DOHH2 (cell line): ENCODE measurements around the gene CRYAB.

ENCODE experiments used
- H3F3A ChIP-seq: fragments of 200-600 bp; sonication (generic), shearing (Covaris generic); 2 replicates; pipeline ENCODE4 v1.6.0; 2016; ENCODE audit warnings: antibody characterized with exemption, mild to moderate bottlenecking; ENCODE audit not compliant: control insufficient read depth, insufficient read depth
- H3K27ac ChIP-seq: fragments of 200-600 bp; sonication (generic); 2 replicates; pipeline ENCODE4 v1.5.1; 2014; ENCODE audit warnings: low read depth, mild to moderate bottlenecking, low read length, moderate library complexity
- H3K27me3 ChIP-seq: fragments of 200-600 bp; sonication (generic); 2 replicates; pipeline ENCODE4 v1.6.1; 2014; ENCODE audit warnings: mild to moderate bottlenecking, low read length, mixed read lengths; ENCODE audit not compliant: control insufficient read depth
- H3K36me3 ChIP-seq: fragments of 200-600 bp; sonication (generic); 2 replicates; pipeline ENCODE4 v1.6.1; 2014; ENCODE audit warnings: mild to moderate bottlenecking, low read length, moderate library complexity, mixed read lengths; ENCODE audit not compliant: control insufficient read depth
- H3K4me1 ChIP-seq: fragments of 200-600 bp; sonication (generic); 2 replicates; pipeline ENCODE4 v1.6.1; 2014; ENCODE audit warnings: mild to moderate bottlenecking, low read length, mixed read lengths; ENCODE audit not compliant: control insufficient read depth
- H3K4me2 ChIP-seq: fragments of 200-600 bp; sonication (generic); 2 replicates; pipeline ENCODE4 v1.6.0; 2014; ENCODE audit warnings: mild to moderate bottlenecking, low read length, moderate library complexity
- H3K4me3 ChIP-seq: fragments of 200-600 bp; sonication (generic); 2 replicates; pipeline ENCODE4 v1.5.1; 2014; ENCODE audit warnings: mild to moderate bottlenecking, low read length, mixed read lengths
- H3K79me2 ChIP-seq: fragments of 200-600 bp; sonication (generic); 2 replicates; pipeline ENCODE4 v1.6.1; 2014; ENCODE audit warnings: mild to moderate bottlenecking, low read length, mixed read lengths; ENCODE audit not compliant: control insufficient read depth
- H3K9me2 ChIP-seq: fragments of 200-600 bp; sonication (generic); replicated peaks from 2 replicates; pipeline ENCODE4 v1.6.1; 2014; ENCODE audit warnings: mild to moderate bottlenecking, low read length, mixed read lengths; ENCODE audit not compliant: control insufficient read depth
- H3K9me3 ChIP-seq: fragments of 200-600 bp; sonication (generic); 2 replicates; pipeline ENCODE4 v1.6.1; 2014; ENCODE audit warnings: antibody characterized with exemption, low read length, mixed read lengths; ENCODE audit not compliant: control insufficient read depth, insufficient read depth
- H4K20me1 ChIP-seq: fragments of 200-600 bp; sonication (generic); 2 replicates; pipeline ENCODE4 v1.6.0; 2014; ENCODE audit warnings: low read depth, mild to moderate bottlenecking, antibody characterized with exemption, low read length, moderate library complexity; ENCODE audit not compliant: control insufficient read depth, insufficient read depth
- EZH2phosphoT487 ChIP-seq: fragments of 200-600 bp; sonication (generic); IDR thresholded peaks from 2 replicates; pipeline ENCODE4 v1.6.1; 2017; ENCODE audit warnings: borderline replicate concordance, mild to moderate bottlenecking, antibody characterized with exemption, low read length, moderate library complexity, mixed read lengths
- TF ChIP-seq, protein P1 (sequence below): fragments of 200-600 bp; sonication (generic); IDR thresholded peaks from one replicate; pipeline ENCODE4 v1.5.1; 2014; ENCODE audit warnings: antibody characterized with exemption, mild to moderate bottlenecking, low read depth, low read length; ENCODE audit not compliant: poor library complexity, severe bottlenecking

Gene CRYAB, protein sequence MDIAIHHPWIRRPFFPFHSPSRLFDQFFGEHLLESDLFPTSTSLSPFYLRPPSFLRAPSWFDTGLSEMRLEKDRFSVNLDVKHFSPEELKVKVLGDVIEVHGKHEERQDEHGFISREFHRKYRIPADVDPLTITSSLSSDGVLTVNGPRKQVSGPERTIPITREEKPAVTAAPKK

DNA sequence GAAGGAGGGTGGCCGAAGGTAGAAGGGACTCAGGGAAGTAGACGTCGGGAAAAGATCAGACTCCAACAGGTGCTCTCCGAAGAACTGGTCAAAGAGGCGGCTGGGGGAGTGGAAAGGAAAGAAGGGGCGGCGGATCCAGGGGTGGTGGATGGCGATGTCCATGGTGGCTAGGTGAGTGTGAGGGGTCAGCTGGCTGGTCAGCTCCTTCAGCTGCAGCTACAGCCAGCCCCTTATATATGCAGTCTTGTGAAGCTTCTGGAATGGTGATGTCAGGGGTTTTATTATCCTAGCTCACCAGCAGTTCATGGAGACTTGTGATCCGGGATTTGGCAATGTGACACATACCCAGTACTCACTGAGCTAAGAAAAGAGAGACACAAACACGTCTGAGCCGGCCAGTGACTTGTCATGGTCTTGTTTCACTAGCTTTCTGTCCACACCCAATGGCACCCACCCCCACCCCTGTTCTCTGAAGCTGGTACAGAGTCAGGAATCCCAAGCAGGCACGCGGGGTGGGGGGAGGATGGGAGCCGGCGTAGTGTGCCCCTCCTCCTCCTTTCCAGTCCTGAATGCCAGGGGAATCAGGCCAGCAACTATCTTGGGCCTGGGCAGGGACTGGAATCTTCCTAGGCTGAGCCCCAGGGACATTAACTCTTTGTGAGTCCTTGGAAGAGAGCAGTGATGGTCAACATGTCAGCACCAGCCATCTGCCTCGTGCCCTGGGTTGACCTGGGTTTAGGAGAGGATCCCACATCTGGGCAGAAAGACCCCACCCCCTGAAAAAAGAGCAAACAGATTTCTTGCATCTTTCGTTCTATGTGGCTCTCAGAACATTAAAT lies at the start of gene CRYAB:
TSS of gene CRYAB (minus strand) at position 208 of the 839 bp plus-strand sequence. CDS start at position 162, 46 bp downstream.
- no peak within 1 kb of the TSS for H3K4me2 ChIP-seq
- H3K27ac ChIP-seq, result no peak within 1 kb of the TSS

DNA sequence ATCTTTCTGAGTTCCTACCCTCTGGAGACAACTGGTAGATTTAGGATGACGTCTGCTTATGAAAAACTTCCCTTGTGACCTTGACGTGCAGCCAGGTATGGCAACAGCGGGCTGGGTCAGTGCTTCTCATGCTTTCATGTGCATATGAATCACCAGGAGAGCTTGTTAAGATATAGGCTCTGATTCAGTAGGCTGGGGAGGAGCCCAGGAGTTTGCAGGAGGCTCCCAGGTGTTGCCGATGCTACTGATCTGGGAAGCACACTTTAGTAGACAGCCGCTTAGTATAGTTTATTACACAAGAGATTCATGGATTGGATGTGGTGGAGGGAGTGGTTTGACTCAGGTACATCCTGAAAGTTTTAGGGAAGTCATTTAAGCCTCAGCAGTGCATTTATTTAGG lies 49.3 kb upstream of the CRYAB start:
- no peaks in the 10 kb centered on the region for H3K79me2 ChIP-seq
- TF ChIP-seq EZH2phosphoT487, result no peak
- TF ChIP-seq, protein P1, sequence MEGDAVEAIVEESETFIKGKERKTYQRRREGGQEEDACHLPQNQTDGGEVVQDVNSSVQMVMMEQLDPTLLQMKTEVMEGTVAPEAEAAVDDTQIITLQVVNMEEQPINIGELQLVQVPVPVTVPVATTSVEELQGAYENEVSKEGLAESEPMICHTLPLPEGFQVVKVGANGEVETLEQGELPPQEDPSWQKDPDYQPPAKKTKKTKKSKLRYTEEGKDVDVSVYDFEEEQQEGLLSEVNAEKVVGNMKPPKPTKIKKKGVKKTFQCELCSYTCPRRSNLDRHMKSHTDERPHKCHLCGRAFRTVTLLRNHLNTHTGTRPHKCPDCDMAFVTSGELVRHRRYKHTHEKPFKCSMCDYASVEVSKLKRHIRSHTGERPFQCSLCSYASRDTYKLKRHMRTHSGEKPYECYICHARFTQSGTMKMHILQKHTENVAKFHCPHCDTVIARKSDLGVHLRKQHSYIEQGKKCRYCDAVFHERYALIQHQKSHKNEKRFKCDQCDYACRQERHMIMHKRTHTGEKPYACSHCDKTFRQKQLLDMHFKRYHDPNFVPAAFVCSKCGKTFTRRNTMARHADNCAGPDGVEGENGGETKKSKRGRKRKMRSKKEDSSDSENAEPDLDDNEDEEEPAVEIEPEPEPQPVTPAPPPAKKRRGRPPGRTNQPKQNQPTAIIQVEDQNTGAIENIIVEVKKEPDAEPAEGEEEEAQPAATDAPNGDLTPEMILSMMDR, result no peak
- H3K4me2 ChIP-seq, result no peak overlapping the region
- no peaks in the 10 kb centered on the region for H3K4me1 ChIP-seq
- H4K20me1 ChIP-seq, result no peaks in the 10 kb centered on the region
- H3F3A ChIP-seq, result no peaks in the 10 kb centered on the region
- no peaks in the 10 kb centered on the region for H3K36me3 ChIP-seq
- no peak overlapping the region for H3K27ac ChIP-seq
- H3K4me3 ChIP-seq, result no peak overlapping the region
- H3K27me3 ChIP-seq, result no peaks in the 10 kb centered on the region
- no peaks in the 10 kb centered on the region for H3K9me3 ChIP-seq
- H3K9me2 ChIP-seq, result no peaks in the 10 kb centered on the region

More for the DNA sequence above, at the start of gene CRYAB:
- Histone ChIP-seq H3K9me2 (no peaks in the 10 kb centered on the region), H4K20me1 (no peaks in the 10 kb centered on the region), H3K4me1 (no peaks in the 10 kb centered on the region), H3K27me3 (peaks cover 56% of the 10 kb centered on the region), H3K4me3 (no peak within 1 kb of the TSS), H3K79me2 (no peaks in the 10 kb centered on the region), H3K9me3 (no peaks in the 10 kb centered on the region), H3F3A (no peaks in the 10 kb centered on the region), H3K36me3 (no peaks in the 10 kb centered on the region)
- TF ChIP-seq EZH2phosphoT487, result no peak
- TF ChIP-seq, protein P1, result no peak

DNA sequence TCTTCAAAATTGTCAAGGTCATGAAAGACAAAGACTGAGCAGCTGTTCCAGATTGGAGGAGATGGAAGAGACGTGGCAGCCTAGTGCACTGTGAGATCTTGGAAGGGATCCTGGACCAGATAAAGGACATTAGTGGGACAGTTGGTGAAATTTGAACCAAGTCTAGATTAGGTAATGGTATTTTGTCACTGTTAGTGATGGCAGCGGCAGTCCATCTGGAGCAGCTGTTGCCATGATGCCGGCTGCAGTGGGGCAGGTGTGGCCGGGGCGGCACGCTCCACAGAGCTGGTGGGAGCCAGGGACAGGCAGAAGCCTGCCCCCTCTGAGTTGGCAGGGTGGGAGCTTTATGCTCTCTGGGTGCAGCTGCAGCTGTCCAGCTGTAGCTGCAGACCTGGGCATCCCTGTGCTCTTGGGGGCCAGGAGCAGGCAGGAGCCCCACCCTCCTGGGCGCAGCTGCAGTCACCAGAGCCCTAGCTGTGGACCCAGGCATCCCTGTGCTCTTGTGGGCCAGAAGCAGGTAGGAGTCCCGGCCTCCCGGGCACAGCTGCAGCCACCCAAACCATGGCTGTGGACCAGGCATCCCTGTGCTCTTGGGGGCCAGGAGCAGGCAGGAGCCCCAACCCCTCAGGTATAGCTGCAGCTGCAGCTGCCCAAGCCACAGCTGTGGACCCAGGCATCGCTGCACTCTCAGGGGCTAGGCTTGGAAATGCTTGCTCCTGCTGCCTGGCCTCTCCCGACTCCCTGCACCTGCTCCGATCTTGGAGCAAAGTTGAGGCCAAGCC lies 46.3 kb upstream of the CRYAB start:
- TF ChIP-seq, protein P1, result no peak
- no peak overlapping the region for H3K4me3 ChIP-seq
- H4K20me1 ChIP-seq, result no peaks in the 10 kb centered on the region
- H3K27ac ChIP-seq, result no peak overlapping the region
- no peak overlapping the region for H3K4me2 ChIP-seq
- no peaks in the 10 kb centered on the region for H3K27me3 ChIP-seq
- no peaks in the 10 kb centered on the region for H3K79me2 ChIP-seq
- H3K4me1 ChIP-seq, result no peaks in the 10 kb centered on the region
- H3K36me3 ChIP-seq, result no peaks in the 10 kb centered on the region
- no peaks in the 10 kb centered on the region for H3K9me3 ChIP-seq
- no peaks in the 10 kb centered on the region for H3F3A ChIP-seq
- no peaks in the 10 kb centered on the region for H3K9me2 ChIP-seq
